Common myeloid progenitor, CD34-positive (primary cell): ENCODE data around the gene PAPLN.
A peak's percentile ranks its signal among the peaks of the same experiment; 100 is the strongest.

Experiments used
- CTCF ChIA-PET: fragments of 350-600 bp; sonication (Branson Sonifier 250); formaldehyde crosslinking; loops from one replicate; lab custom pipeline; 2021; ENCODE audit warnings: antibody characterized with exemption; lab: Charles Lee
- POLR2A ChIA-PET: fragments of 350-600 bp; sonication (Branson Sonifier 250); formaldehyde crosslinking; loops from one replicate; lab custom pipeline; 2021; ENCODE audit warnings: antibody characterized with exemption; lab: Charles Lee
- DNase-seq, 3 donors: peaks; one replicate each; pipeline versions ENCODE4 v3.0.0 to v3.0.0-alpha.2; 2013
- H3K27ac ChIP-seq, 2 experiments: 1 replicate in 1 of 2; 2 replicates in 1 of 2; pipeline ENCODE4 v1.7.0; 2013; ENCODE audit warnings: inconsistent platforms in 2 of 2, low read length in 2 of 2, mild to moderate bottlenecking in 2 of 2, low read depth in 1 of 2, moderate library complexity in 1 of 2; ENCODE audit not compliant: severe bottlenecking in 2 of 2, insufficient read depth in 1 of 2, poor library complexity in 1 of 2
- H3K27me3 ChIP-seq, 5 experiments: replicated peaks in 2 of 5; 1 replicate in 3 of 5; 2 replicates in 2 of 5; pipeline versions ENCODE4 v1.6.1 to v1.7.0; 2013; ENCODE audit warnings: low read length in 4 of 5, mild to moderate bottlenecking in 2 of 5, moderate library complexity in 2 of 5, inconsistent platforms in 1 of 5; ENCODE audit not compliant: insufficient read depth in 5 of 5, control insufficient read depth in 4 of 5
- H3K36me3 ChIP-seq, 4 experiments: 1 replicate in 2 of 4; 2 replicates in 2 of 4; pipeline versions ENCODE4 v1.6.1 to v1.7.0; 2013; ENCODE audit warnings: low read length in 3 of 4, control low read depth in 1 of 4, mild to moderate bottlenecking in 1 of 4; ENCODE audit not compliant: control insufficient read depth in 4 of 4, insufficient read depth in 4 of 4
- H3K4me1 ChIP-seq, 4 experiments: 1 replicate in 3 of 4; 2 replicates in 1 of 4; pipeline versions ENCODE4 v1.6.1 to v1.7.1; 2013; ENCODE audit warnings: low read length in 3 of 4, mild to moderate bottlenecking in 3 of 4, control low read depth in 1 of 4, inconsistent platforms in 1 of 4, moderate library complexity in 1 of 4; ENCODE audit not compliant: control insufficient read depth in 4 of 4, insufficient read depth in 4 of 4; ENCODE audit errors: control extremely low read depth in 1 of 4
- H3K4me3 ChIP-seq, 7 experiments: 1 replicate in 4 of 7; 2 replicates in 3 of 7; pipeline versions ENCODE4 v1.5.1 to v1.7.0; 2013; ENCODE audit warnings: mild to moderate bottlenecking in 7 of 7, low read length in 6 of 7, moderate library complexity in 6 of 7, inconsistent platforms in 2 of 7, low read depth in 2 of 7, control low read depth in 1 of 7; ENCODE audit not compliant: insufficient read depth in 4 of 7, control insufficient read depth in 1 of 7; ENCODE audit errors: extremely low read depth in 1 of 7
- H3K9me3 ChIP-seq, 5 experiments: 1 replicate in 4 of 5; 2 replicates in 1 of 5; pipeline versions ENCODE4 v1.6.1 to v1.7.1; 2013; ENCODE audit warnings: low read length in 4 of 5, mild to moderate bottlenecking in 2 of 5, inconsistent platforms in 1 of 5, low read depth in 1 of 5, moderate library complexity in 1 of 5; ENCODE audit not compliant: control insufficient read depth in 4 of 5, insufficient read depth in 2 of 5; ENCODE audit errors: control extremely low read depth in 1 of 5
- WGBS: methylation state at CpG from one replicate; pipeline ENCODE4 v1.1.5; 2013; ENCODE audit not compliant: insufficient coverage; 5-methylcytosine and 5-hydroxymethylcytosine counted together

PAPLN gene

DNA sequence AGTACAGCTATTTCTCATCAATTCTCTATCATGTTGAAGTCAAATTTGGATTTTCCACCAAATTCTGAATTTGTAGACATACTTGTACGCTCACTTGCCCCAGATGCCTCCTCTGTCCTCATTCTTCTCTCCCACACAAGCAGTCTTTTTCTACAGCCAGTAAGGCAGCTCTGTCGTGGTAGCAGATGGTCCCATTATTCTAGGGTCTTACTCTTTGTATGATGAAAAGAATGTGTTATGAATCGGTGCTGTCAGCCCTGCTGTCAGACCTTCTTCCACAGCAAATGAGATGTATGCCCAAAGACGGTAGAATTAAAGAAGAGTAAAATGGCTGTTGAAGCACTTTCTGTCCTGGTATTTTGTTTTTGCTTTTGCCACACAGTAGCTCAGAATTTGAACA is 17.2 kb upstream of the PAPLN start:
- POLR2A ChIA-PET = no interaction called here
- CTCF ChIA-PET = interaction anchor here (1.2 to 1.8 kb wide), 2 partner anchors 10 to 12 kb away, joined by 4 to 5 read pairs; no protein-coding TSS in a partner anchor

DNA sequence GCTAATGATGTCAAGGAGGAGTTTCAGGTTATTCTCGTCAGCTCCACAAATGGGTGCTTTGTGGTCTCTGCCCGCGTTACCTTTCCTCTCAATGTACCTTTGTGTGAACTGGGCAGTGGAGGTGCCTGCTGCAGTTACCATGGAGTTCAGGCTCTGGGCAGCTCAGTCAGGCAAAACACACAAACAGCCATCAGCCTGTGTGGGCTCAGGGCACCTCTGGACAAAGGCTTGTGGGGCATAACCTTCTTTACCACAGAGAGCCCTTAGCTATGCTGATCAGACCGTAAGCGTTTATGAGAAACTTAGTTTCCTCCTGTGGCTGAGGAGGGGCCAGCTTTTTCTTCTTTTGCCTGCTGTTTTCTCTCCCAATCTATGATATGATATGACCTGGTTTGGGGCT is 16.7 kb upstream of the PAPLN start:
- H3K9me3 ChIP-seq = no peaks in the 10 kb centered on the region
- H3K27me3 ChIP-seq = no peaks in the 10 kb centered on the region
- CTCF ChIA-PET = interaction anchor here (0.9 to 1.8 kb wide), 4 partner anchors 9 to 13 kb away, joined by 3 to 5 read pairs (median 4); no protein-coding TSS in a partner anchor
- H3K36me3 ChIP-seq = peaks cover 23 to 71% (median 46%) of the 10 kb centered on the region in 4 experiments
- no peak overlapping the region for H3K27ac ChIP-seq
- WGBS = 100% methylated on average over 3 of the region's 5 CpGs
- DNase-seq = no peak
- H3K4me3 ChIP-seq = no peak overlapping the region
- POLR2A ChIA-PET = no interaction called here
- no peaks in the 10 kb centered on the region for H3K4me1 ChIP-seq

More for the DNA sequence above, 17.2 kb upstream of the PAPLN start:
- 100% methylated on average over 2 of the region's 4 CpGs for WGBS
- Histone ChIP-seq H3K9me3 (no peaks in the 10 kb centered on the region), H3K36me3 (peaks cover 23 to 68% (median 48%) of the 10 kb centered on the region in 4 experiments), H3K4me3 (no peak overlapping the region), H3K27me3 (no peaks in the 10 kb centered on the region), H3K27ac (no peak overlapping the region), H3K4me1 (no peaks in the 10 kb centered on the region)
- no peak for DNase-seq

DNA sequence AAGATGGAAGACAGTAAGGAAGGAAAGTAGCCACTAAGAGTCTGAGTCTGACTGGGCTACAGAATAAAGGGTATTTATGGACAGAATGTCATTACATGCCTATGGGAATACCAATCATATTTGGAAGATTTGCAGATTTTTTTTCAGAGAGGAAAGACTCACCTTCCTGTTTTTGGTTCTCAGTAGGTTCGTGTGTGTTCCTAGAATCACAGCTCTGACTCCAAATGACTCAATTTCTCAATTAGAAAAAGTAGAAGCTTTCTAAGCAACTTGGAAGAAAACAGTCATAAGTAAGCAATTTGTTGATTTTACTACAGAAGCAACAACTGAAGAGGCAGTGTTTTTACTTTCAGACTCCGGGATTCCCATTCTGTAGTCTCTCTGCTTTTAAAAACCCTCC is 15.4 kb upstream of the PAPLN start:
- POLR2A ChIA-PET = no interaction called here
- Histone ChIP-seq H3K27ac (no peak overlapping the region), H3K36me3 (peaks cover 20 to 64% (median 37%) of the 10 kb centered on the region in 4 experiments), H3K27me3 (no peaks in the 10 kb centered on the region), H3K4me3 (no peak overlapping the region), H3K9me3 (no peaks in the 10 kb centered on the region), H3K4me1 (no peaks in the 10 kb centered on the region)
- no peak for DNase-seq
- WGBS = 93% methylated on average over 2 of the region's 2 CpGs
- CTCF ChIA-PET = interaction anchor here (0.6 kb wide), 1 partner anchor 9 kb away, joined by 3 read pairs; no protein-coding TSS in a partner anchor

DNA sequence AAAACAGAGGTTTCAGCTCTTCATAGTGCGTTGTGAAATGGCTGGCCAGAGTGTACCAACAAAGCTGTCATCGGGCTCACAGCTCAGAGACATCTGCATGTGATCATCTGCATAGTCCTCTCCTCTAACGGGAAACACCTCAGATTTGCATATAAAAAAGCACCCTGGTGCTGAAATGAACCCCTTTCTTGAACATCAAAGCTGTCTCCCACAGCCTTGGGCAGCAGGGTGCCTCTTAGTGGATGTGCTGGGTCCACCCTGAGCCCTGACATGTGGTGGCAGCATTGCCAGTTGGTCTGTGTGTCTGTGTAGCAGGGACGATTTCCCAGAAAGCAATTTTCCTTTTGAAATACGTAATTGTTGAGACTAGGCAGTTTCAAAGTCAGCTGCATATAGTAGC is 14.3 kb upstream of the PAPLN start:
- no peak for DNase-seq
- CTCF ChIA-PET = interaction anchor here (0.8 to 1.0 kb wide), 3 partner anchors 9 to 17 kb away, joined by 3 to 4 read pairs (median 3); no protein-coding TSS in a partner anchor

DNA sequence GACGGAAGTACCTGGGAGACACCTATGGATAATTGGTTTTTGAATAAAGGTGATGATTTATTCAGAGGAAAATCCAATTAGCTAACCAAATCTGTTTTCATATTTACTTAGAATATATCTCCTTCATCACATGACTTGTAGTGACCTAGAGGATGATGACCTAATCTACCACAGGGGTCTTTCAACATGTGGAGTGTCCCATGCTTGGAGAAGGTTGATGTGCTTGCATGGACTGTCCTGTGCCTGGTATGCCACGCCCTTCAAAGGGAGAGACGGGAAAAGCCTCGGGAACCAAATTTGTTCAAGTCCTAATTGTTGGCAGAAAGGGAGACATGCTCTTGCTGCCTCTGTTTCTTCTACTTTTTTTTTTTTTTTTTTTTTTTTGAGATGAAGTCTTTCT is 11.8 kb upstream of the PAPLN start:
- WGBS = 100% methylated on average over 4 of the region's 4 CpGs
- Histone ChIP-seq H3K4me3 (no peak overlapping the region), H3K9me3 (no peaks in the 10 kb centered on the region), H3K27ac (no peak overlapping the region), H3K36me3 (peaks cover 6 to 31% (median 18%) of the 10 kb centered on the region in 4 experiments), H3K27me3 (no peaks in the 10 kb centered on the region), H3K4me1 (no peaks in the 10 kb centered on the region)
- DNase-seq = no peak
- ChIA-PET CTCF (no interaction called here), POLR2A (no interaction called here)

More for the DNA sequence above, 14.3 kb upstream of the PAPLN start:
- no peak overlapping the region for H3K4me3 ChIP-seq
- no peaks in the 10 kb centered on the region for H3K9me3 ChIP-seq
- H3K27me3 ChIP-seq = no peaks in the 10 kb centered on the region
- POLR2A ChIA-PET = interaction anchor here (0.6 kb wide), 1 partner anchor 104 kb away, joined by 3 read pairs; no protein-coding TSS in a partner anchor
- no peaks in the 10 kb centered on the region for H3K4me1 ChIP-seq
- no peak overlapping the region for H3K27ac ChIP-seq
- 96% methylated on average over 5 of the region's 5 CpGs for WGBS
- H3K36me3 ChIP-seq = peaks cover 16 to 55% (median 30%) of the 10 kb centered on the region in 4 experiments

DNA sequence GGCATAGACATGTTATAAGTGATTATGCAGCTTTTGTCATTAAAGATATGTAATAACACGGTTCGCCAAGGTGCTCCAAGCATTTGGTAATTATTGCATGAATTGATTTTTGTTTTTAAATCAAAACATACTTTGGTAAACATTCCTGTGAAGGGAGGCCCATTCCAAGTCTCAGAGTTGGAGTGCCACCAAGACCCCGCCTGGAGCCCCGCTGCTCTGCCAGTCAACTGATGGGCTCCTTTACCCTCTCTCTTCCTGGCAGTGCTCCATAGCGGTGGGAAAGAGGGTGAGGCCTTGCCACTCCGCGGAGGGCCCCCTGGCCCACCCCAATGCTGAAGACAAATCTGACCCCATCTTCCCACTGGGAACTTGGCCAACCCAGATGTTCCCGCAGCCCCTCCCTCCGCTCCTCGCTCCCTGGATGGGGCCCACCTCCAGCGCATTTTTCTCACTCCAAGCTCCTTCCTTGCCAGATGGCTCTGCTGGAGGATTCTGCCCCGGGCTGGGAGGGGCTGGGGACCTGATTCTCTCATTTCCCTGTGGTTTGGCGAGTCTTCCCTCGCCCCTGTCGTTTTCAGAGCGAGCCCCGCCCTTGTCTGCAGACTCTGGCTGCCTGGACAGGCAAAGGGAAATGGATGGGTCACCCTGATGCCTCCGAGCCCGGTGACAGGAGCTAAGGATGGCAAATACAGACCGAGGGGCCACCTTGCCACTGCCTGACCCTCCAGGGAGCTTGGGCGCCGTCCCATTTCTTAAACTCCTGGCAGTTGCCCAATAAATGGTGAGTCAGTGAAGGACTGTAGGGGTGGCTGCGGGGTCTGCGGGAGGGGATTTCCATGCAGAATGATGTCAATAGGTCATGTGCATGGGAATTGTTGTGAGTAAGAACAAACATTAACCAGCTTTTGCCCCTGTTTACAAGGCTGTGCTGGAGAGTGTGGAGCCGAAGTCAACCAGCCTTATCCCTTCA is 9.2 kb upstream of the PAPLN start:
- no peak overlapping the region for H3K27ac ChIP-seq
- POLR2A ChIA-PET = no interaction called here
- whole genome bisulfite sequencing = 94% methylated on average over 20 of the region's 25 CpGs
- H3K4me3 ChIP-seq = no peak overlapping the region
- no peaks in the 10 kb centered on the region for H3K9me3 ChIP-seq
- peaks cover 0 to 13% (median 2%) of the 10 kb centered on the region in 5 experiments for H3K27me3 ChIP-seq
- H3K36me3 ChIP-seq = peaks cover 2 to 13% (median 5%) of the 10 kb centered on the region in 4 experiments
- DNase-seq = peak in 2 of 3 donors; percentile 36
- CTCF ChIA-PET = no interaction called here
- no peaks in the 10 kb centered on the region for H3K4me1 ChIP-seq
